Superior temporal gyrus (tissue), 1 donor: ENCODE data around the gene GRM8.

Source experiments
- DNase-seq: peaks from one replicate; pipeline ENCODE4 v3.0.0-alpha.2; 2016; ENCODE audit errors: extremely low spot score

GRM8 gene

GRCh38 chr7:126809188-126809587 is 443.6 kb downstream of the GRM8 start:
- DNase-seq = no peak

GRCh38 chr7:126806614-126807013 is 446.1 kb downstream of the GRM8 start:
- DNase-seq = no peak

GRCh38 chr7:126805351-126805750 is 447.4 kb downstream of the GRM8 start:
- DNase-seq = no peak

GRCh38 chr7:126804604-126805003 is 448.1 kb downstream of the GRM8 start:
- DNase-seq = no peak

- DNase-seq = no peak
These were observed 448.8 kb downstream of the GRM8 start for GRCh38 chr7:126803990-126804389.

GRCh38 chr7:126803060-126803665 is 449.6 kb downstream of the GRM8 start:
- peak; percentile 80 for DNase-seq

GRCh38 chr7:126801733-126802132 is 451.0 kb downstream of the GRM8 start:
- DNase-seq = no peak

- no peak for DNase-seq
These were observed 453.2 kb downstream of the GRM8 start for GRCh38 chr7:126799541-126799940.

GRCh38 chr7:126792521-126792920 is 460.2 kb downstream of the GRM8 start:
- peak; percentile 90 for DNase-seq

- DNase-seq = no peak
These were observed 461.4 kb downstream of the GRM8 start for GRCh38 chr7:126791306-126791705.

GRCh38 chr7:126790763-126791162 is 462.0 kb downstream of the GRM8 start:
- no peak for DNase-seq

- no peak for DNase-seq
These were observed 469.1 kb downstream of the GRM8 start for GRCh38 chr7:126783613-126784012.

GRCh38 chr7:126780993-126781392 is 471.7 kb downstream of the GRM8 start:
- no peak for DNase-seq

- no peak for DNase-seq
These were observed 474.6 kb downstream of the GRM8 start for GRCh38 chr7:126778101-126778500.

GRCh38 chr7:126776498-126776897 is 476.2 kb downstream of the GRM8 start:
- no peak for DNase-seq

GRCh38 chr7:126774077-126774476 is 478.7 kb downstream of the GRM8 start:
- no peak for DNase-seq

- DNase-seq = no peak
These were observed 483.9 kb downstream of the GRM8 start for GRCh38 chr7:126768836-126769235.

- no peak for DNase-seq
These were observed 491.7 kb downstream of the GRM8 start for GRCh38 chr7:126760914-126761577.

- DNase-seq = no peak
These were observed 497.4 kb downstream of the GRM8 start for GRCh38 chr7:126755381-126755780.

GRCh38 chr7:126750207-126750911 is 502.4 kb downstream of the GRM8 start:
- no peak for DNase-seq

GRCh38 chr7:126728967-126729366 is 523.8 kb downstream of the GRM8 start:
- DNase-seq = no peak

- DNase-seq = no peak
These were observed 524.8 kb downstream of the GRM8 start for GRCh38 chr7:126727930-126728391.

- no peak for DNase-seq
These were observed 528.7 kb downstream of the GRM8 start for GRCh38 chr7:126723966-126724544.
